Liver (tissue), 9 donors: ENCODE data around the gene SLC30A4. TPM values are rescaled to one million over a fixed set of nuclear protein-coding genes. Genes with fewer than 3 reads are reported as not detected.

Source experiments
- DNase-seq: peaks from one replicate; pipeline ENCODE4 v3.0.0-alpha.2; 2017; ENCODE audit warnings: low spot score
- H3K27ac ChIP-seq, 2 donors: one replicate each; pipeline ENCODE4 v1.7.0; 2013; ENCODE audit warnings: inconsistent platforms in 2 of 2, low read length in 2 of 2, control low read depth in 1 of 2, low read depth in 1 of 2, mild to moderate bottlenecking in 1 of 2
- H3K27me3 ChIP-seq, 4 donors: one replicate each; pipeline versions ENCODE4 v1.6.1 to v1.7.0; 2013; ENCODE audit warnings: low read length in 3 of 4, inconsistent platforms in 1 of 4, mild to moderate bottlenecking in 1 of 4, moderate library complexity in 1 of 4; ENCODE audit not compliant: control insufficient read depth in 4 of 4, insufficient read depth in 4 of 4
- H3K36me3 ChIP-seq, 4 donors: one replicate each; pipeline versions ENCODE4 v1.6.1 to v1.7.0; 2013; ENCODE audit warnings: low read length in 3 of 4, mild to moderate bottlenecking in 3 of 4, low read depth in 1 of 4, moderate library complexity in 1 of 4; ENCODE audit not compliant: control insufficient read depth in 4 of 4, insufficient read depth in 3 of 4
- H3K4me1 ChIP-seq, 4 donors: one replicate each; pipeline versions ENCODE4 v1.6.1 to v1.7.0; 2013; ENCODE audit warnings: low read length in 3 of 4, mild to moderate bottlenecking in 3 of 4, moderate library complexity in 1 of 4; ENCODE audit not compliant: control insufficient read depth in 4 of 4, insufficient read depth in 4 of 4
- H3K4me3 ChIP-seq, 3 donors: one replicate each; pipeline versions ENCODE4 v1.6.1 to v1.7.0; 2013; ENCODE audit warnings: low read length in 3 of 3, control low read depth in 1 of 3, low read depth in 1 of 3, mild to moderate bottlenecking in 1 of 3
- H3K9ac ChIP-seq, 2 donors: one replicate each; pipeline ENCODE4 v1.7.0; 2013; ENCODE audit warnings: low read length in 2 of 2, mild to moderate bottlenecking in 2 of 2, moderate library complexity in 2 of 2, control low read depth in 1 of 2, low read depth in 1 of 2
- H3K9me3 ChIP-seq, 4 donors: one replicate each; pipeline versions ENCODE4 v1.6.1 to v1.7.0; 2013; ENCODE audit warnings: low read length in 3 of 4; ENCODE audit not compliant: control insufficient read depth in 4 of 4
- ATF3 ChIP-seq: IDR thresholded peaks from 2 replicates; pipeline ENCODE4 v1.6.1; 2016; ENCODE audit warnings: antibody characterized with exemption
- CTCF ChIP-seq: fragments of 150-350 bp; IDR thresholded peaks from 2 replicates; pipeline ENCODE4 v1.5.1; 2017; ENCODE audit warnings: improper control_type of control experiment, low read depth, low read length; ENCODE audit not compliant: missing input control
- EGR1 ChIP-seq, 2 donors: IDR thresholded peaks; 2 replicates each; pipeline ENCODE4 v1.6.1; 2016 to 2018; ENCODE audit warnings: antibody characterized with exemption in 2 of 2, low read depth in 2 of 2
- FOXA1 ChIP-seq: IDR thresholded peaks from 2 replicates; pipeline ENCODE4 v1.6.1; 2016; ENCODE audit warnings: antibody characterized with exemption
- FOXA2 ChIP-seq: IDR thresholded peaks from 2 replicates; pipeline ENCODE4 v1.6.1; 2016; ENCODE audit warnings: antibody characterized with exemption
- GABPA ChIP-seq, 2 donors: IDR thresholded peaks in 1 of 2; conservative IDR thresholded peaks in 1 of 2; 2 replicates each; pipeline ENCODE4 v1.6.1; 2016; ENCODE audit warnings: antibody characterized with exemption in 2 of 2, mild to moderate bottlenecking in 1 of 2, moderate library complexity in 1 of 2
- HNF4A ChIP-seq, 2 donors: conservative IDR thresholded peaks; 2 replicates each; pipeline ENCODE4 v1.6.1; 2016; ENCODE audit warnings: antibody characterized with exemption in 2 of 2, mild to moderate bottlenecking in 2 of 2
- JUND ChIP-seq, 2 donors: IDR thresholded peaks; 2 replicates each; pipeline ENCODE4 v1.6.1; 2016; ENCODE audit warnings: antibody characterized with exemption in 2 of 2
- MAX ChIP-seq: IDR thresholded peaks from 2 replicates; pipeline ENCODE4 v1.6.1; 2016; ENCODE audit warnings: antibody characterized with exemption
- NR2F2 ChIP-seq: IDR thresholded peaks from 2 replicates; pipeline ENCODE4 v1.6.1; 2016; ENCODE audit warnings: antibody characterized with exemption
- RAD21 ChIP-seq, 2 donors: IDR thresholded peaks; 2 replicates each; pipeline ENCODE4 v1.6.1; 2016; ENCODE audit warnings: antibody characterized with exemption in 2 of 2, mild to moderate bottlenecking in 2 of 2
- REST ChIP-seq: IDR thresholded peaks from 2 replicates; pipeline ENCODE4 v1.6.1; 2016; ENCODE audit warnings: antibody characterized with exemption, mild to moderate bottlenecking
- RXRA ChIP-seq, 2 donors: IDR thresholded peaks; 2 replicates each; pipeline ENCODE4 v1.6.1; 2017 to 2018; ENCODE audit warnings: antibody characterized with exemption in 2 of 2, mild to moderate bottlenecking in 1 of 2
- SP1 ChIP-seq: IDR thresholded peaks from 2 replicates; pipeline ENCODE4 v1.6.1; 2018; ENCODE audit warnings: antibody characterized with exemption, mild to moderate bottlenecking
- TAF1 ChIP-seq: conservative IDR thresholded peaks from 2 replicates; pipeline ENCODE4 v1.6.1; 2016; ENCODE audit warnings: antibody characterized with exemption, mild to moderate bottlenecking
- YY1 ChIP-seq: IDR thresholded peaks from 2 replicates; pipeline ENCODE4 v1.6.1; 2016; ENCODE audit warnings: antibody characterized with exemption, mild to moderate bottlenecking
- ZBTB33 ChIP-seq: IDR thresholded peaks from 2 replicates; pipeline ENCODE4 v1.6.1; 2016; ENCODE audit warnings: antibody characterized with exemption
- WGBS: extraction: QIAGEN DNeasy Blood & Tissue Kit; methylation state at CpG from one replicate; pipeline ENCODE4 v1.1.7; 2013; 5-methylcytosine and 5-hydroxymethylcytosine counted together
- polyA plus RNA-seq, 2 donors: library from polyadenylated mRNA; stranded (reverse) in 1 of 2; unstranded in 1 of 2; fragments of 200-250 nt in 1 of 2; fragments of >200 nt in 1 of 2; fragmentation: Nextera tagmentation in 1 of 2; extraction: Ambion mirVana in 1 of 2; gene quantifications; one replicate each; pipeline versions ENCODE4 v1.2.1 to v1.2.3, GENCODE V29; 2013 to 2015
- total RNA-seq, 2 donors: library from RNA; depleted of rRNA; stranded (reverse); fragments of >200 nt; gene quantifications; one replicate each; pipeline ENCODE4 v1.2.3, GENCODE V29; 2014
- donor health status: healthy.
- donor health status: healthy.
- donor health status: healthy.
- donor health status: healthy.
- donor health status: healthy.

Gene SLC30A4
- total and polyA plus RNA-seq, 4 donors = 0.69 to 5.6 (median 2.7) TPM

- no peak overlapping the region for H3K9ac ChIP-seq
- no peaks in the 10 kb centered on the region for H3K27me3 ChIP-seq
- TF ChIP-seq GABPA (IDR thresholded peaks at IDR 0.05 in 1 of 2, conservative IDR thresholded peaks at IDR 0.05 in 1 of 2) = no peak
- TF ChIP-seq CTCF = no peak
- no peak for TF ChIP-seq HNF4A (conservative IDR thresholded peaks at IDR 0.05)
- no peak for TF ChIP-seq SP1
- TF ChIP-seq ATF3 = no peak
- TF ChIP-seq RXRA (IDR thresholded peaks at IDR 0.05) = no peak
- no peak for TF ChIP-seq RAD21 (IDR thresholded peaks at IDR 0.05)
- no peak for TF ChIP-seq REST
- TF ChIP-seq MAX = no peak
- no peak for TF ChIP-seq ZBTB33
- TF ChIP-seq TAF1 = no peak
- TF ChIP-seq FOXA2 = no peak
- TF ChIP-seq EGR1 (IDR thresholded peaks at IDR 0.05; ENCODE audit: low read depth in 2 of 2) = no peak
- H3K27ac ChIP-seq = no peak overlapping the region
- WGBS = 86% methylated on average over 7 of the region's 7 CpGs
- H3K36me3 ChIP-seq = no peaks in the 10 kb centered on the region
- H3K4me3 ChIP-seq = no peak overlapping the region
- no peaks in the 10 kb centered on the region for H3K4me1 ChIP-seq
- H3K9me3 ChIP-seq = no peaks in the 10 kb centered on the region
- no peak for DNase-seq
These were observed 24.2 kb upstream of the SLC30A4 start for GRCh38 chr15:45546789-45547188.

GRCh38 chr15:45544266-45545023 lies 21.9 kb upstream of the SLC30A4 start:
- WGBS = 85% methylated on average over 4 of the region's 4 CpGs
- no peaks in the 10 kb centered on the region for H3K27me3 ChIP-seq
- no peak overlapping the region for H3K27ac ChIP-seq
- DNase-seq = no peak
- no peaks in the 10 kb centered on the region for H3K4me1 ChIP-seq
- no peak overlapping the region for H3K9ac ChIP-seq
- no peak overlapping the region for H3K4me3 ChIP-seq
- no peaks in the 10 kb centered on the region for H3K36me3 ChIP-seq
- no peaks in the 10 kb centered on the region for H3K9me3 ChIP-seq
- no peak for TF ChIP-seq FOXA2
- no peak for TF ChIP-seq NR2F2
- TF ChIP-seq RAD21 (IDR thresholded peaks at IDR 0.05) = no peak
- TF ChIP-seq GABPA (IDR thresholded peaks at IDR 0.05 in 1 of 2, conservative IDR thresholded peaks at IDR 0.05 in 1 of 2) = no peak
- TF ChIP-seq MAX = no peak
- TF ChIP-seq FOXA1 = no peak
- no peak for TF ChIP-seq JUND (IDR thresholded peaks at IDR 0.05)
- TF ChIP-seq CTCF = no peak
- no peak for TF ChIP-seq EGR1 (IDR thresholded peaks at IDR 0.05; ENCODE audit: low read depth in 2 of 2)
- TF ChIP-seq SP1 = no peak
- no peak for TF ChIP-seq ATF3
- TF ChIP-seq YY1 = no peak
- no peak for TF ChIP-seq RXRA (IDR thresholded peaks at IDR 0.05)
- TF ChIP-seq TAF1 = no peak
- TF ChIP-seq ZBTB33 = no peak
